HS-5 (cell line): Measurements from ENCODE around the gene FATE1.
"Not testable (repeated sequence)": the region's sequence is repeated elsewhere in the genome, so short reads cannot be mapped to it uniquely, and the experiment has no call there.

Experiments
- DNase-seq: peaks from one replicate; pipeline ENCODE4 v3.0.0-alpha.2; 2012; ENCODE audit warnings: low read depth

Gene FATE1

GRCh38 chrX:151715752-151716151 lies at the start of gene FATE1:
FATE1 (plus strand) TSS chrX:151716035; CDS start chrX:151716120, 85 bp downstream.
- DNase-seq, result no peak

GRCh38 chrX:151675121-151675746 lies 40.6 kb upstream of the FATE1 start:
- no peak for DNase-seq

- DNase-seq, result no peak
These were observed 39.6 kb upstream of the FATE1 start for GRCh38 chrX:151676196-151676595.

- DNase-seq, result no peak
These were observed 35.9 kb upstream of the FATE1 start for GRCh38 chrX:151679798-151680402.

GRCh38 chrX:151680805-151681204 lies 35.0 kb upstream of the FATE1 start:
- peak; percentile 3 for DNase-seq

- no peak for DNase-seq
These were observed 28.2 kb upstream of the FATE1 start for GRCh38 chrX:151687635-151688034.

- DNase-seq, result no peak
These were observed 27.1 kb upstream of the FATE1 start for GRCh38 chrX:151688695-151689094.

- no peak for DNase-seq
These were observed 23.0 kb upstream of the FATE1 start for GRCh38 chrX:151692825-151693224.

- no peak for DNase-seq
These were observed 21.7 kb upstream of the FATE1 start for GRCh38 chrX:151694121-151694520.

GRCh38 chrX:151694661-151695582 lies 20.9 kb upstream of the FATE1 start, which contains the start of gene PRRG3:
PRRG3 (plus strand) TSS chrX:151695458; CDS start chrX:151698815, 3,357 bp downstream.
- no peak for DNase-seq

GRCh38 chrX:151695583-151696340 lies 20.1 kb upstream of the FATE1 start:
- DNase-seq, result no peak

- not testable (repeated sequence) for DNase-seq
These were observed 18.8 kb upstream of the FATE1 start for GRCh38 chrX:151697082-151697481.

GRCh38 chrX:151697522-151697921 lies 18.3 kb upstream of the FATE1 start:
- DNase-seq, result peak; percentile 63

- DNase-seq, result no peak
These were observed 17.4 kb upstream of the FATE1 start for GRCh38 chrX:151698485-151698884.

- DNase-seq, result no peak
These were observed 16.1 kb upstream of the FATE1 start for GRCh38 chrX:151699746-151700145.

GRCh38 chrX:151700581-151700980 lies 15.3 kb upstream of the FATE1 start:
- no peak for DNase-seq

GRCh38 chrX:151701071-151701470 lies 14.8 kb upstream of the FATE1 start:
- DNase-seq, result no peak

- DNase-seq, result no peak
These were observed 14.3 kb upstream of the FATE1 start for GRCh38 chrX:151701531-151701930.

- no peak for DNase-seq
These were observed 13.7 kb upstream of the FATE1 start for GRCh38 chrX:151702026-151702714.

- no peak for DNase-seq
These were observed 13.0 kb upstream of the FATE1 start for GRCh38 chrX:151702741-151703340.

- DNase-seq, result no peak
These were observed 12.3 kb upstream of the FATE1 start for GRCh38 chrX:151703487-151703886.
